Liver (tissue), 9 donors: ENCODE results near the gene SETD1B. TPM values are rescaled to one million over a fixed set of nuclear protein-coding genes. Genes with fewer than 3 reads are reported as not detected.

ENCODE experiments used
- DNase-seq: peaks from one replicate; pipeline ENCODE4 v3.0.0-alpha.2; 2017; ENCODE audit warnings: low spot score
- H3K27ac ChIP-seq, 2 donors: one replicate each; pipeline ENCODE4 v1.7.0; 2013; ENCODE audit warnings: inconsistent platforms in 2 of 2, low read length in 2 of 2, control low read depth in 1 of 2, low read depth in 1 of 2, mild to moderate bottlenecking in 1 of 2
- H3K27me3 ChIP-seq, 4 donors: one replicate each; pipeline versions ENCODE4 v1.6.1 to v1.7.0; 2013; ENCODE audit warnings: low read length in 3 of 4, inconsistent platforms in 1 of 4, mild to moderate bottlenecking in 1 of 4, moderate library complexity in 1 of 4; ENCODE audit not compliant: control insufficient read depth in 4 of 4, insufficient read depth in 4 of 4
- H3K36me3 ChIP-seq, 4 donors: one replicate each; pipeline versions ENCODE4 v1.6.1 to v1.7.0; 2013; ENCODE audit warnings: low read length in 3 of 4, mild to moderate bottlenecking in 3 of 4, low read depth in 1 of 4, moderate library complexity in 1 of 4; ENCODE audit not compliant: control insufficient read depth in 4 of 4, insufficient read depth in 3 of 4
- H3K4me1 ChIP-seq, 4 donors: one replicate each; pipeline versions ENCODE4 v1.6.1 to v1.7.0; 2013; ENCODE audit warnings: low read length in 3 of 4, mild to moderate bottlenecking in 3 of 4, moderate library complexity in 1 of 4; ENCODE audit not compliant: control insufficient read depth in 4 of 4, insufficient read depth in 4 of 4
- H3K4me3 ChIP-seq, 3 donors: one replicate each; pipeline versions ENCODE4 v1.6.1 to v1.7.0; 2013; ENCODE audit warnings: low read length in 3 of 3, control low read depth in 1 of 3, low read depth in 1 of 3, mild to moderate bottlenecking in 1 of 3
- H3K9ac ChIP-seq, 2 donors: one replicate each; pipeline ENCODE4 v1.7.0; 2013; ENCODE audit warnings: low read length in 2 of 2, mild to moderate bottlenecking in 2 of 2, moderate library complexity in 2 of 2, control low read depth in 1 of 2, low read depth in 1 of 2
- H3K9me3 ChIP-seq, 4 donors: one replicate each; pipeline versions ENCODE4 v1.6.1 to v1.7.0; 2013; ENCODE audit warnings: low read length in 3 of 4; ENCODE audit not compliant: control insufficient read depth in 4 of 4
- EGR1 ChIP-seq, 2 donors: IDR thresholded peaks; 2 replicates each; pipeline ENCODE4 v1.6.1; 2016 to 2018; ENCODE audit warnings: antibody characterized with exemption in 2 of 2, low read depth in 2 of 2
- FOXA1 ChIP-seq: IDR thresholded peaks from 2 replicates; pipeline ENCODE4 v1.6.1; 2016; ENCODE audit warnings: antibody characterized with exemption
- HNF4G ChIP-seq: IDR thresholded peaks from 2 replicates; pipeline ENCODE4 v1.6.1; 2016; ENCODE audit warnings: antibody characterized with exemption
- JUND ChIP-seq, 2 donors: IDR thresholded peaks; 2 replicates each; pipeline ENCODE4 v1.6.1; 2016; ENCODE audit warnings: antibody characterized with exemption in 2 of 2
- NR2F2 ChIP-seq: IDR thresholded peaks from 2 replicates; pipeline ENCODE4 v1.6.1; 2016; ENCODE audit warnings: antibody characterized with exemption
- RAD21 ChIP-seq, 2 donors: IDR thresholded peaks; 2 replicates each; pipeline ENCODE4 v1.6.1; 2016; ENCODE audit warnings: antibody characterized with exemption in 2 of 2, mild to moderate bottlenecking in 2 of 2
- RXRA ChIP-seq, 2 donors: IDR thresholded peaks; 2 replicates each; pipeline ENCODE4 v1.6.1; 2017 to 2018; ENCODE audit warnings: antibody characterized with exemption in 2 of 2, mild to moderate bottlenecking in 1 of 2
- SP1 ChIP-seq: IDR thresholded peaks from 2 replicates; pipeline ENCODE4 v1.6.1; 2018; ENCODE audit warnings: antibody characterized with exemption, mild to moderate bottlenecking
- TAF1 ChIP-seq: conservative IDR thresholded peaks from 2 replicates; pipeline ENCODE4 v1.6.1; 2016; ENCODE audit warnings: antibody characterized with exemption, mild to moderate bottlenecking
- YY1 ChIP-seq: IDR thresholded peaks from 2 replicates; pipeline ENCODE4 v1.6.1; 2016; ENCODE audit warnings: antibody characterized with exemption, mild to moderate bottlenecking
- WGBS: extraction: QIAGEN DNeasy Blood & Tissue Kit; methylation state at CpG from one replicate; pipeline ENCODE4 v1.1.7; 2013; 5-methylcytosine and 5-hydroxymethylcytosine counted together
- polyA plus RNA-seq, 2 donors: library from polyadenylated mRNA; stranded (reverse) in 1 of 2; unstranded in 1 of 2; fragments of 200-250 nt in 1 of 2; fragments of >200 nt in 1 of 2; fragmentation: Nextera tagmentation in 1 of 2; extraction: Ambion mirVana in 1 of 2; gene quantifications; one replicate each; pipeline versions ENCODE4 v1.2.1 to v1.2.3, GENCODE V29; 2013 to 2015
- total RNA-seq, 2 donors: library from RNA; depleted of rRNA; stranded (reverse); fragments of >200 nt; gene quantifications; one replicate each; pipeline ENCODE4 v1.2.3, GENCODE V29; 2014
- TF ChIP-seq, protein P1 (sequence below): fragments of 150-350 bp; IDR thresholded peaks from 2 replicates; pipeline ENCODE4 v1.5.1; 2017; ENCODE audit warnings: improper control_type of control experiment, low read depth, low read length; ENCODE audit not compliant: missing input control
- TF ChIP-seq, protein P2 (sequence below): IDR thresholded peaks from 2 replicates; pipeline ENCODE4 v1.6.1; 2016; ENCODE audit warnings: antibody characterized with exemption, mild to moderate bottlenecking
- donor health status: healthy.
- donor health status: healthy.
- donor health status: healthy.
- donor health status: healthy.
- donor health status: healthy.

The SETD1B gene
- total and polyA plus RNA-seq, 4 donors = 1.8 to 7.9 (median 5.0) TPM

DNA sequence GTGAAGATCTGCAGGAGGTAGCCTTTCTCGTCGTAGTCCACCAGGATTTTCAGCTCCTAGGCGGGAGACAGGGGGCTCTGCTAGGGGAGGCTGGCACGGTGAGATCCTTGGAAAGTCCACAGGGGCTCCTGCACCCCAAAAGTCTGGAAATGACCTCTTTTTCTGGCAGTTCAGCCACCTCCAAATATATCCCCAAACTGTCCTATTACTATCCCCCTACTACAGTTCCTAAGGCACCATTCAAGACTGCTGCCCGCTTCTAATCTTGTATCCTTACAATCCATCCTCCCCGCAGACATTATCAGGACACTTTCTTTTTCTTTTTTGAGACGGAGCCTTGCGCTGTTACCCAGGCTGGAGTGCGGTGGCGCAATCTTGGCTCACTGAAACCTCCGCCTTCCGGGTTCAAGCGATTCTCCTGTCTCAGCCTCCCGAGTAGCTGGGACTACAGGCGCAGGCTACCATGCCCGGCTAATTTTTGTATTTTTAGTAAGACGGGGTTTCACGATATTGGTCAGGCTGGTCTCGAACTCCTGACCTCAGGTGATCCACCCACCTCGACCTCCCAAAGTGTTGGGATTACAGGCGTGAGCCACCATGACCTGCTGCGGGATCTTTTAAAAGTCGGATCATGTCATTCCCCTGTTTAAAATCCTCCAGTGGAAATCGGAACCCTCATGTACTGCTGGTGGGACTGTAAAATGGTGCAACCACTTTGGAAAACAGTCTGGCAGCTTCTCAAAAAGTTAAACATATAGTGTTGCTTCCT, 36.4 kb downstream of the SETD1B start:
- no peak for DNase-seq
- H3K4me1 ChIP-seq = peaks cover 0 to 4% (median 1%) of the 10 kb centered on the region in 4 donors
- H3K9me3 ChIP-seq = no peaks in the 10 kb centered on the region
- H3K4me3 ChIP-seq = peak overlapping the region; percentile 49 to 66 (median 51)
- H3K36me3 ChIP-seq = peaks cover 12 to 42% (median 32%) of the 10 kb centered on the region in 4 donors
- H3K27ac ChIP-seq = peak overlapping the region in 1 of 2 donors; percentile 35
- TF ChIP-seq EGR1 (IDR thresholded peaks at IDR 0.05; ENCODE audit: low read depth in 2 of 2) = no peak
- TF ChIP-seq, protein P1, sequence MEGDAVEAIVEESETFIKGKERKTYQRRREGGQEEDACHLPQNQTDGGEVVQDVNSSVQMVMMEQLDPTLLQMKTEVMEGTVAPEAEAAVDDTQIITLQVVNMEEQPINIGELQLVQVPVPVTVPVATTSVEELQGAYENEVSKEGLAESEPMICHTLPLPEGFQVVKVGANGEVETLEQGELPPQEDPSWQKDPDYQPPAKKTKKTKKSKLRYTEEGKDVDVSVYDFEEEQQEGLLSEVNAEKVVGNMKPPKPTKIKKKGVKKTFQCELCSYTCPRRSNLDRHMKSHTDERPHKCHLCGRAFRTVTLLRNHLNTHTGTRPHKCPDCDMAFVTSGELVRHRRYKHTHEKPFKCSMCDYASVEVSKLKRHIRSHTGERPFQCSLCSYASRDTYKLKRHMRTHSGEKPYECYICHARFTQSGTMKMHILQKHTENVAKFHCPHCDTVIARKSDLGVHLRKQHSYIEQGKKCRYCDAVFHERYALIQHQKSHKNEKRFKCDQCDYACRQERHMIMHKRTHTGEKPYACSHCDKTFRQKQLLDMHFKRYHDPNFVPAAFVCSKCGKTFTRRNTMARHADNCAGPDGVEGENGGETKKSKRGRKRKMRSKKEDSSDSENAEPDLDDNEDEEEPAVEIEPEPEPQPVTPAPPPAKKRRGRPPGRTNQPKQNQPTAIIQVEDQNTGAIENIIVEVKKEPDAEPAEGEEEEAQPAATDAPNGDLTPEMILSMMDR = no peak
- no peak for TF ChIP-seq FOXA1
- TF ChIP-seq RXRA (IDR thresholded peaks at IDR 0.05) = no peak
- TF ChIP-seq, protein P2, sequence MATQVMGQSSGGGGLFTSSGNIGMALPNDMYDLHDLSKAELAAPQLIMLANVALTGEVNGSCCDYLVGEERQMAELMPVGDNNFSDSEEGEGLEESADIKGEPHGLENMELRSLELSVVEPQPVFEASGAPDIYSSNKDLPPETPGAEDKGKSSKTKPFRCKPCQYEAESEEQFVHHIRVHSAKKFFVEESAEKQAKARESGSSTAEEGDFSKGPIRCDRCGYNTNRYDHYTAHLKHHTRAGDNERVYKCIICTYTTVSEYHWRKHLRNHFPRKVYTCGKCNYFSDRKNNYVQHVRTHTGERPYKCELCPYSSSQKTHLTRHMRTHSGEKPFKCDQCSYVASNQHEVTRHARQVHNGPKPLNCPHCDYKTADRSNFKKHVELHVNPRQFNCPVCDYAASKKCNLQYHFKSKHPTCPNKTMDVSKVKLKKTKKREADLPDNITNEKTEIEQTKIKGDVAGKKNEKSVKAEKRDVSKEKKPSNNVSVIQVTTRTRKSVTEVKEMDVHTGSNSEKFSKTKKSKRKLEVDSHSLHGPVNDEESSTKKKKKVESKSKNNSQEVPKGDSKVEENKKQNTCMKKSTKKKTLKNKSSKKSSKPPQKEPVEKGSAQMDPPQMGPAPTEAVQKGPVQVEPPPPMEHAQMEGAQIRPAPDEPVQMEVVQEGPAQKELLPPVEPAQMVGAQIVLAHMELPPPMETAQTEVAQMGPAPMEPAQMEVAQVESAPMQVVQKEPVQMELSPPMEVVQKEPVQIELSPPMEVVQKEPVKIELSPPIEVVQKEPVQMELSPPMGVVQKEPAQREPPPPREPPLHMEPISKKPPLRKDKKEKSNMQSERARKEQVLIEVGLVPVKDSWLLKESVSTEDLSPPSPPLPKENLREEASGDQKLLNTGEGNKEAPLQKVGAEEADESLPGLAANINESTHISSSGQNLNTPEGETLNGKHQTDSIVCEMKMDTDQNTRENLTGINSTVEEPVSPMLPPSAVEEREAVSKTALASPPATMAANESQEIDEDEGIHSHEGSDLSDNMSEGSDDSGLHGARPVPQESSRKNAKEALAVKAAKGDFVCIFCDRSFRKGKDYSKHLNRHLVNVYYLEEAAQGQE = no peak
- H3K27me3 ChIP-seq = no peaks in the 10 kb centered on the region
- peak overlapping the region in 1 of 2 donors; percentile 16 for H3K9ac ChIP-seq
- WGBS = 84% methylated on average over 24 of the region's 24 CpGs

DNA sequence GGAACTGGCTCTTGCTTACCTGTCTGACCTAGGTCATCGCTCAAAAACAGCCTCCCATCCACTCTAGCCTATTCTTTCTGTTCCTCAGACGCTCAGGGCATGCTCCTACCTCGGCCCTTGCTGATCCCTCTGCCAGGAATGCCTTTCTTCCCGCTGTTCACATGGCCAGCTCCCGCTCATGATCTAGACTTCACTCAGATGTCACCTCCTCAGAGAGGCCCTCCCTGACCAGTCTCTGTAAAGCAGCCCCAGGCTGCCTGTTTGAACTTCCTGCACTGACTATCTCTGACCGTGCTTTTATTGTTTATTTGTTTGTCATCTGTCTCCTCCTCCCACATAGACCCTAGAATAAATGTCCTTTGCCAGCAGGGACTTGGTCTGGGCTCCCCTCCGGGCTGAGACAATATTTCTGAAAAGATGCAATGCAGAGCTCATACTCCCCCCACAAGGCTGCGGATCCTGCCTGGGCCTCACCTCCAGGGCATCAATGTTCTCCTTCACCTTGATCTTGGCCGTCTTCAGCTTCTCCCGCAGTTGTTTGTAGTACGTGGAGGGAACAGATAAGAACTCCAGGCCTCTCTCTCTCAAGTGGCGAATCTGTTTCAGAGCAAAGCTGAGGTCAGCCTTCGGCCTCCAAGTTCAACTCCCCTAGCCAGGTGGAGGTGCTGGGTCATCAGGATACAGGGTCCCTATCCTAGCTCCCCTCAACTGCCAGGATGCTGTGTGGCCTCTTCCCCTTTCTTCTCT, 39.6 kb downstream of the SETD1B start:
- TF ChIP-seq HNF4G = no peak
- no peak for TF ChIP-seq EGR1 (IDR thresholded peaks at IDR 0.05; ENCODE audit: low read depth in 2 of 2)
- TF ChIP-seq JUND (IDR thresholded peaks at IDR 0.05) = no peak
- no peak for TF ChIP-seq RXRA (IDR thresholded peaks at IDR 0.05)
- TF ChIP-seq, protein P2 = no peak
- TF ChIP-seq NR2F2 = no peak
- no peak for TF ChIP-seq TAF1
- no peak for TF ChIP-seq RAD21 (IDR thresholded peaks at IDR 0.05)
- no peak for TF ChIP-seq SP1
- no peak for TF ChIP-seq FOXA1
- TF ChIP-seq YY1 = no peak
- Histone ChIP-seq H3K36me3 (peaks cover 26 to 61% (median 52%) of the 10 kb centered on the region in 4 donors), H3K4me3 (no peak overlapping the region), H3K9me3 (no peaks in the 10 kb centered on the region), H3K27ac (no peak overlapping the region), H3K27me3 (no peaks in the 10 kb centered on the region), H3K4me1 (peaks cover 0 to 4% (median 1%) of the 10 kb centered on the region in 4 donors), H3K9ac (no peak overlapping the region)
- 78% methylated on average over 13 of the region's 13 CpGs for WGBS
- no peak for DNase-seq
